ENCODE measurements around the gene DUT.
"Not testable (repeated sequence)": the region's sequence is repeated elsewhere in the genome, so short reads cannot be mapped to it uniquely, and the experiment has no call there.

The DUT gene

GRCh38 chr15:48330855-48331795 lies at the start of gene DUT:
TSS of gene DUT (plus strand) at chr15:48331429. CDS start at chr15:48331516, 87 bp downstream.
- peak in 1 of 2 experiments; percentile 57 for DNase-seq

GRCh38 chr15:48281674-48282073 lies 49.6 kb upstream of the DUT start:
- DNase-seq = no peak

- DNase-seq = no peak
Observed at GRCh38 chr15:48282216-48282615, 49.0 kb upstream of the DUT start.

- DNase-seq = no peak
Observed at GRCh38 chr15:48283396-48284145, 47.7 kb upstream of the DUT start.

- DNase-seq = peak in 1 of 2 experiments; percentile 39
Observed at GRCh38 chr15:48285329-48286214, 45.7 kb upstream of the DUT start.

- no peak for DNase-seq
Observed at GRCh38 chr15:48289628-48290027, 41.6 kb upstream of the DUT start.

GRCh38 chr15:48292458-48292857 lies 38.8 kb upstream of the DUT start:
- no peak for DNase-seq

GRCh38 chr15:48297668-48298067 lies 33.6 kb upstream of the DUT start:
- no peak for DNase-seq

GRCh38 chr15:48298914-48299313 lies 32.3 kb upstream of the DUT start:
- DNase-seq = no peak

- no peak for DNase-seq
Observed at GRCh38 chr15:48300038-48300437, 31.2 kb upstream of the DUT start.

GRCh38 chr15:48304398-48304797 lies 26.8 kb upstream of the DUT start:
- DNase-seq = no peak

- DNase-seq = no peak
Observed at GRCh38 chr15:48306639-48307038, 24.6 kb upstream of the DUT start.

- no peak for DNase-seq
Observed at GRCh38 chr15:48307586-48307985, 23.6 kb upstream of the DUT start.

GRCh38 chr15:48309740-48310139 lies 21.5 kb upstream of the DUT start:
- no peak for DNase-seq

GRCh38 chr15:48313216-48313615 lies 18.0 kb upstream of the DUT start:
- no peak for DNase-seq

GRCh38 chr15:48315041-48315440 lies 16.2 kb upstream of the DUT start:
- no peak for DNase-seq

GRCh38 chr15:48317221-48317620 lies 14.0 kb upstream of the DUT start:
- no peak for DNase-seq

GRCh38 chr15:48318131-48318530 lies 13.1 kb upstream of the DUT start:
- no peak for DNase-seq

GRCh38 chr15:48323294-48323693 lies 7.9 kb upstream of the DUT start:
- DNase-seq = no peak

GRCh38 chr15:48324949-48325348 lies 6.3 kb upstream of the DUT start:
- no peak for DNase-seq

- no peak for DNase-seq
Observed at GRCh38 chr15:48325400-48325799, 5.8 kb upstream of the DUT start.

- not testable (repeated sequence) for DNase-seq
Observed at GRCh38 chr15:48326180-48326579, 5.0 kb upstream of the DUT start.
